ENCODE results near the gene CELF1.

The CELF1 gene

DNA sequence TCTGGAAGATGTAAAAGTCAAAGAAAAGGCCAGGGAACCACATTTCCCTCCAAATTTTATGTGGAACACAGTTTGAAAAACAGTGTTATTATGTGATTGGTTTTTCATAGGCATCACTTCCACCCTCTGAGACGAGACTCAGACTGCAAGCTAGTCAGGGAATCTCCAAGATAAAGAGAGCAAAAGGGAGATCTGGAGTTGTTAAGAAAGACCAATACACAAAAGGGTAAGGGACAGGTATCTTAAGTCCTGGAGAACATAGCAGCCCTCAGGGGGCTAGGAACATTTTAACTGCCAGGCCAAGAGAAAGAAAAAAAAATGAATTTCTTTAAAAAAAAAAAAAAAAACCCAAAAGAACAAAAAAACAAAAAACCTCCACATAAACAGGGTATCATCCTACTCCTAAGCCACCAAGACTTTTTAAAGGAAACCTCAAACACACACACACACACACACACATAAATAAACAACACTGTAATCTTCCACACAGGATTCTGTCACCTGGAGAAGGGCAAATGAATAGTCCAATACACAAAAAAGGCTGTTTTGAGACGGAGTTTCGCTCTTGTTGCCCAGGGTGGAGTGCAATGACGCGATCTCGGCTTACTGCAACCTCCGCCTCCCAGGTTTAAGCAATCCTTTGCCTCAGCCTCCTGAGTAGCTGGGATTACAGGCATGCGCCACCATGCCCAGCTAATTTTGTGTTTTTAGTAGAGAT, 44.5 kb downstream of the CELF1 start:
- no peak overlapping the region for H3K27ac ChIP-seq
- no peak for DNase-seq (ENCODE audit: low spot score)
- TF ChIP-seq, protein P1, sequence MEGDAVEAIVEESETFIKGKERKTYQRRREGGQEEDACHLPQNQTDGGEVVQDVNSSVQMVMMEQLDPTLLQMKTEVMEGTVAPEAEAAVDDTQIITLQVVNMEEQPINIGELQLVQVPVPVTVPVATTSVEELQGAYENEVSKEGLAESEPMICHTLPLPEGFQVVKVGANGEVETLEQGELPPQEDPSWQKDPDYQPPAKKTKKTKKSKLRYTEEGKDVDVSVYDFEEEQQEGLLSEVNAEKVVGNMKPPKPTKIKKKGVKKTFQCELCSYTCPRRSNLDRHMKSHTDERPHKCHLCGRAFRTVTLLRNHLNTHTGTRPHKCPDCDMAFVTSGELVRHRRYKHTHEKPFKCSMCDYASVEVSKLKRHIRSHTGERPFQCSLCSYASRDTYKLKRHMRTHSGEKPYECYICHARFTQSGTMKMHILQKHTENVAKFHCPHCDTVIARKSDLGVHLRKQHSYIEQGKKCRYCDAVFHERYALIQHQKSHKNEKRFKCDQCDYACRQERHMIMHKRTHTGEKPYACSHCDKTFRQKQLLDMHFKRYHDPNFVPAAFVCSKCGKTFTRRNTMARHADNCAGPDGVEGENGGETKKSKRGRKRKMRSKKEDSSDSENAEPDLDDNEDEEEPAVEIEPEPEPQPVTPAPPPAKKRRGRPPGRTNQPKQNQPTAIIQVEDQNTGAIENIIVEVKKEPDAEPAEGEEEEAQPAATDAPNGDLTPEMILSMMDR (IDR thresholded peaks at IDR 0.05): no peak
- no peak overlapping the region for H3K4me3 ChIP-seq

DNA sequence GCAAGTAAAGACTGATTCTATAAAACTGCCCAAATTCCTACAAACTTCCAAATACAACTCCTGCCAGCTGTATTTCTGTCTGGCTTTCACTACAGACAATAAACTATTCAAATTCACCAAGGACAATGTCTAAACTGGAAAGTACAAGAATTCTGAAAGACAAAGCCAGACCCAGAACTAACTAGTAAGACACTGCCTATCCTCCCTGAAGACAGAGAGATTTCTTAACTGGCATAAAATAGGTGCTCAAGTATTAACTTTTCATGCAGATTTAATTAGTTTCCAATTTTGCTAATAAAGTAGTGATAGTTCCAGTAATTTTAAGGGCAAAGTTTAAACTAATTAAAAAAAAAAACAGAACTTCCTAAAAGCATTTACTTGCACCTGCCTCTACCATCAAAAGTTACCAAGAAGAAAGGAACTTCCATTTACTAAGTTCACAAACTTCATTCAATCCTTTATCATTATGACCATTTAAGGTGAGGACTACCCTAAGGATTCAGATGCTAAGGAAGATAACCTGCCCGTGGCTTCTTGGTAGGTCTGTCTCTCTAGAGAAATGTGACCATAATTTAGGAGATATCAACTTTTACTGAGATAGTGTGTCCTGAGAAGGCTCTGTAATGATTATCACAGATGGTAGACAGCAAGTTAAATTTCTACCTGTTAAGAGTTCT, 45.2 kb downstream of the CELF1 start:
- TF ChIP-seq, protein P1 (IDR thresholded peaks at IDR 0.05): no peak
- no peak for DNase-seq (ENCODE audit: low spot score)
- H3K27ac ChIP-seq: no peak overlapping the region
- no peak overlapping the region for H3K4me3 ChIP-seq

DNA sequence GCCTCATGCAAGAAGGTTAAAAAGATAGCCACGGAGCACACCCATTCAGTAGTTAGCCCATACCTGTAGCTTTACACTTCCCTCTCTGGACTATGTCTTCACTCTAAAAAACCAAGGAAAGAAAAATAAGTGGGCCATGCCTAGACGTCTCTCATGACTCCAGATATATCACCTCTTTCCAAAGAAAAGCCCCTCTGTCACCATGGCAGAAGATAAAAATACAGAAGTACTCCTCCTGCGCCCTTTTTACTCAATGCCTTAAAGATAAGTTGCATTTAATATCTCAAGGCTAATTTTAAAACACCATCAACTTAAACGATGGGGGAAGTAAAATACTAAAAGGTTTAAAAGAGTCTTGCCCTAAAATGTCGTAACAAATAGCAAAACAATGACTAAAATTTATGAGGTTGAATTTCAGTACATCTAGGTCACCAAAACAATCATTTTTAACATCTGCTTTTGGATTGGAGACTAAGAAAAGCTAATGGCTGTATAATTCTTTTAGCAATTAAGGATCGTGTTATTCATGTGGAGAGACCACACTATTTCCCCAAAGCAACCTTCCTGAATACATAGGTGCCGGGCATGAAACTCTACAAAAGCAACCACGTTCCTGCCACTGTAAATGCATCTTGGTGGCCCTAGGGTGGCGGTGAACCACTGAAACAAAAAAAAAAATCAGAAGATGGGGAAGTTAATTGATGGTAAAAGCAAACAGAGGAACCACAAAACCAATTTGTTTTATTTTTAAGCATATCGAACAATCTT, 46.0 kb downstream of the CELF1 start:
- TF ChIP-seq, protein P1 (IDR thresholded peaks at IDR 0.05): no peak
- H3K4me3 ChIP-seq: peak overlapping the region; percentile 18
- H3K27ac ChIP-seq: peak overlapping the region in 1 of 2 donors; percentile 42
- no peak for DNase-seq (ENCODE audit: low spot score)

DNA sequence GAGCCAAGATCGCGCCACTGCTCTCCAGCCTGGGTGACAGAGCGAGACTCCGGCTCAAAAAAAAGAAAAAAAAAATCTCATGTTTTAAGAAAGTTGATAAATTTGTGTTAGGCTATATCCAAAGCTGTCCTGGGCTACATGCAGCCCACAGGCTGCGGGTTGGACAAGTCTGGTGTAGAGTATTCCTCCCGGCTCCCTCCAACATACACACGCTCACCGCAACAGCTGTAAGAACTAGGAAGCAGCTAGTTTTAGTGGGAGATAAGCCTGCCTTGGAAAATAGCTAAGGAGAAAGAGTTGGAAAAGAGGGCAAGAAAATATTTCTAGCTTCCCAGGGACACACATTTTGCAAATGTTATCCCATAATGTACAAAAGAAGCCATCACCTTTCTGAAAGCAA, 46.6 kb downstream of the CELF1 start:
- Histone ChIP-seq H3K27ac (peak overlapping the region in 1 of 2 donors; percentile 42), H3K4me3 (peak overlapping the region; percentile 18)

DNA sequence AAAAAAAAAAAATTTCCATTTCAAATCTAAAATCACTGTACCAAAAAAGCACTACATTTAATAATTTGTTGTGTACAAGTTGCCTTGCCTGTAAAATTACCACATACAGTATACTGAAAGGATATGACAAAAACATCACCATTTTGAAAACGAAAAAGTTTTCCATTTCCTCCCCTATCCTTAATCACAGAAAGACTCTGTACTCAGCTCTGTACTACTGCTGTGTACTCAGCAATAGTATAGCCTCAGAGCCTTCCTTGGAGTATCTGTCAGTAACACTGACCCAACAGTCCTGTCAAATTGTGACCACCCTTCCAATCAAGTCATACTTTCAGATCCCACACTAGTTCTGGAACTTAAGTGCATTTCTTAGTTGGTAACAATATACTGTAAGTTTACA, 48.0 kb downstream of the CELF1 start:
- TF ChIP-seq, protein P1 (IDR thresholded peaks at IDR 0.05): no peak
- DNase-seq (ENCODE audit: low spot score): no peak
- H3K4me3 ChIP-seq: no peak overlapping the region
- no peak overlapping the region for H3K27ac ChIP-seq

More for the DNA sequence above, 46.6 kb downstream of the CELF1 start:
- DNase-seq (ENCODE audit: low spot score): no peak
- TF ChIP-seq, protein P1 (IDR thresholded peaks at IDR 0.05): no peak

DNA sequence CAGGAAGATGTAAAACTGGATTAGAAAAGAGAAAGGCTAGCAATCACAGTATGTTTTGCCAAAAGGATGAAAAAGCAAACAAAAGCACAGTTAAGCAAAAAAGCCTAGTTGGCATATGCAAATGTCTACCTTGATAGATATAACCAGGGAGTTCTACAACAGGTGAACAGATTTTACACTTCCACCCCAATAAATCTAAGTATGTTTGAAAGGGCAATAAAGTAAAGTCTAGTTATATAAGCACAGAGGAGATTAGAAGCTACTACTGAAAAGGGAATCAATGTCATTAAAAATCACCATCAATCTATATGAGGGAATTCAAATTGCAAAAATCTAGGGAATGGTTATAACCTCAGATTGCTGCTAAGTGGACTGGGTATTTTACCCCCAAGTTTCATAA, 49.7 kb downstream of the CELF1 start:
- TF ChIP-seq, protein P1 (IDR thresholded peaks at IDR 0.05): no peak
- Histone ChIP-seq H3K4me3 (no peak overlapping the region), H3K27ac (no peak overlapping the region)
- DNase-seq (ENCODE audit: low spot score): no peak
